HEK293 (cell line): ENCODE results near the gene PLSCR5.

ENCODE experiments used
- CTCF ChIA-PET: fragments of 350-600 bp; formaldehyde crosslinking; extraction: SDS; loops from one replicate; lab custom pipeline; 2021; ENCODE audit warnings: antibody characterized with exemption; lab: Yijun Ruan, JAX
- POLR2A ChIA-PET: fragments of 300-600 bp; formaldehyde crosslinking; extraction: SDS; loops from one replicate; lab custom pipeline; 2020; ENCODE audit warnings: antibody characterized with exemption, inconsistent platforms; lab: Yijun Ruan, JAX
- H3K27ac ChIP-seq: fragments of 200-500 bp; sonication (Bioruptor generic); 2 replicates; pipeline ENCODE4 v1.5.1; 2014; ENCODE audit warnings: low read depth, low read length, control low read depth, inconsistent platforms; ENCODE audit errors: extremely low read depth
- H3K36me3 ChIP-seq, 2 experiments: fragments of 200-500 bp in 1 of 2; sonication (Bioruptor generic) in 1 of 2; 1 replicate in 1 of 2; 2 replicates in 1 of 2; pipeline ENCODE4 v1.5.1; 2014 to 2017; ENCODE audit warnings: inconsistent platforms in 2 of 2, low read length in 2 of 2; ENCODE audit not compliant: control insufficient read depth in 2 of 2, insufficient read depth in 1 of 2
- H3K4me1 ChIP-seq: fragments of 200-500 bp; sonication (Bioruptor generic); 2 replicates; pipeline ENCODE4 v1.5.1; 2014; ENCODE audit warnings: mild to moderate bottlenecking, low read length, inconsistent platforms; ENCODE audit not compliant: control insufficient read depth, insufficient read depth
- H3K4me3 ChIP-seq: 2 replicates; pipeline ENCODE4 v1.5.1; 2011; ENCODE audit warnings: low read depth, mild to moderate bottlenecking, control low read depth, low read length, moderate library complexity
- H3K9me3 ChIP-seq: fragments of 200-500 bp; sonication (Bioruptor generic); 2 replicates; pipeline ENCODE4 v1.5.1; 2014; ENCODE audit warnings: low read depth, low read length, inconsistent platforms; ENCODE audit not compliant: control insufficient read depth, insufficient read depth
- GLI4 ChIP-seq: fragments of 450-650 bp; formaldehyde crosslinking; IDR thresholded peaks from 2 replicates; pipeline ENCODE4 v1.5.1; 2016; ENCODE audit warnings: missing biosample characterization, missing genetic modification characterization
- GLIS1 ChIP-seq: fragments of 450-650 bp; formaldehyde crosslinking; IDR thresholded peaks from 2 replicates; pipeline ENCODE4 v1.5.1; 2016; ENCODE audit warnings: missing biosample characterization, missing genetic modification characterization
- GLIS2 ChIP-seq: fragments of 450-650 bp; formaldehyde crosslinking; IDR thresholded peaks from 2 replicates; pipeline ENCODE4 v1.5.1; 2016; ENCODE audit warnings: missing biosample characterization, missing genetic modification characterization
- HOXD13 ChIP-seq: sonication (generic); formaldehyde crosslinking; IDR thresholded peaks from 2 replicates; pipeline ENCODE4 v1.8.0; 2022; ENCODE audit warnings: missing genetic modification reagents, borderline replicate concordance
- INSM2 ChIP-seq: fragments of 450-650 bp; formaldehyde crosslinking; IDR thresholded peaks from 2 replicates; pipeline ENCODE4 v1.5.1; 2016; ENCODE audit warnings: missing biosample characterization, missing genetic modification characterization
- MYNN ChIP-seq: fragments of 450-650 bp; formaldehyde crosslinking; IDR thresholded peaks from 2 replicates; pipeline ENCODE4 v1.5.1; 2016; ENCODE audit warnings: missing biosample characterization, missing genetic modification characterization, borderline replicate concordance
- PBX3 ChIP-seq: sonication (generic); formaldehyde crosslinking; IDR thresholded peaks from 2 replicates; pipeline ENCODE4 v1.8.1; 2022; ENCODE audit warnings: mild to moderate bottlenecking, moderate library complexity, missing genetic modification reagents
- ZBTB10 ChIP-seq: fragments of 450-650 bp; formaldehyde crosslinking; IDR thresholded peaks from 2 replicates; pipeline ENCODE4 v1.5.1; 2016; ENCODE audit warnings: missing biosample characterization, missing genetic modification characterization
- ZBTB8A ChIP-seq: fragments of 450-650 bp; formaldehyde crosslinking; IDR thresholded peaks from 2 replicates; pipeline ENCODE4 v1.5.1; 2016; ENCODE audit warnings: missing biosample characterization, missing genetic modification characterization
- ZIC2 ChIP-seq: fragments of 450-650 bp; formaldehyde crosslinking; IDR thresholded peaks from 2 replicates; pipeline ENCODE4 v1.5.1; 2016; ENCODE audit warnings: missing biosample characterization, missing genetic modification characterization
- ZNF138 ChIP-seq: fragments of 450-650 bp; formaldehyde crosslinking; IDR thresholded peaks from 2 replicates; pipeline ENCODE4 v1.5.1; 2016; ENCODE audit warnings: missing biosample characterization, missing genetic modification characterization, borderline replicate concordance
- ZNF140 ChIP-seq: fragments of 450-650 bp; formaldehyde crosslinking; IDR thresholded peaks from 2 replicates; pipeline ENCODE4 v1.5.1; 2016; ENCODE audit warnings: missing biosample characterization, missing genetic modification characterization
- ZNF174 ChIP-seq: fragments of 450-650 bp; formaldehyde crosslinking; IDR thresholded peaks from 2 replicates; pipeline ENCODE4 v1.5.0; 2017; ENCODE audit warnings: missing biosample characterization, mild to moderate bottlenecking, missing genetic modification characterization
- ZNF175 ChIP-seq: fragments of 450-650 bp; formaldehyde crosslinking; IDR thresholded peaks from 2 replicates; pipeline ENCODE4 v1.5.1; 2016; ENCODE audit warnings: missing biosample characterization, missing genetic modification characterization
- ZNF19 ChIP-seq: fragments of 450-650 bp; formaldehyde crosslinking; IDR thresholded peaks from 2 replicates; pipeline ENCODE4; 2016; ENCODE audit warnings: missing biosample characterization, missing genetic modification characterization, low read depth
- ZNF223 ChIP-seq: fragments of 450-650 bp; formaldehyde crosslinking; IDR thresholded peaks from 2 replicates; pipeline ENCODE4 v1.5.1; 2016; ENCODE audit warnings: missing biosample characterization, missing genetic modification characterization
- ZNF26 ChIP-seq: fragments of 450-650 bp; formaldehyde crosslinking; IDR thresholded peaks from 2 replicates; pipeline ENCODE4 v1.5.1; 2016; ENCODE audit warnings: missing biosample characterization, missing genetic modification characterization
- ZNF292 ChIP-seq: fragments of 450-650 bp; formaldehyde crosslinking; IDR thresholded peaks from 2 replicates; pipeline ENCODE4 v1.5.1; 2016; ENCODE audit warnings: low read depth, missing biosample characterization, missing genetic modification characterization, borderline replicate concordance
- ZNF501 ChIP-seq: fragments of 450-650 bp; formaldehyde crosslinking; IDR thresholded peaks from 2 replicates; pipeline ENCODE4 v1.5.1; 2016; ENCODE audit warnings: missing biosample characterization, missing genetic modification characterization
- ZNF510 ChIP-seq: fragments of 450-650 bp; formaldehyde crosslinking; IDR thresholded peaks from 2 replicates; pipeline ENCODE4 v1.5.1; 2018; ENCODE audit warnings: mild to moderate bottlenecking, missing genetic modification characterization, missing biosample characterization; ENCODE audit not compliant: insufficient replicate concordance
- ZNF544 ChIP-seq: fragments of 450-650 bp; formaldehyde crosslinking; IDR thresholded peaks from 2 replicates; pipeline ENCODE4 v1.5.0; 2017; ENCODE audit warnings: missing biosample characterization, missing genetic modification characterization
- ZNF585B ChIP-seq: fragments of 450-650 bp; formaldehyde crosslinking; IDR thresholded peaks from 2 replicates; pipeline ENCODE4 v1.5.1; 2016; ENCODE audit warnings: missing biosample characterization, missing genetic modification characterization
- ZNF701 ChIP-seq: fragments of 450-650 bp; formaldehyde crosslinking; IDR thresholded peaks from 2 replicates; pipeline ENCODE4 v1.5.1; 2016; ENCODE audit warnings: missing biosample characterization, missing genetic modification characterization
- ZSCAN4 ChIP-seq: fragments of 450-650 bp; formaldehyde crosslinking; IDR thresholded peaks from 2 replicates; pipeline ENCODE4 v1.5.1; 2017; ENCODE audit warnings: missing biosample characterization, missing genetic modification characterization

Gene PLSCR5

GRCh38 chr3:146560678-146561077, 44.5 kb downstream of the PLSCR5 start:
- TF ChIP-seq ZNF175 = no peak
- TF ChIP-seq ZNF544 (tag by site-specific recombination) = no peak
- no peak for TF ChIP-seq GLIS2 (tag by site-specific recombination)
- no peak for TF ChIP-seq ZNF223 (tag by site-specific recombination)
- no peak for TF ChIP-seq PBX3 (CRISPR knock-in tag)
- ChIA-PET CTCF (no interaction called here), POLR2A (no interaction called here)
- H3K27ac ChIP-seq = no peak overlapping the region
- no peaks in the 10 kb centered on the region for H3K4me1 ChIP-seq
- no peak overlapping the region for H3K4me3 ChIP-seq
- H3K36me3 ChIP-seq = no peaks in the 10 kb centered on the region
- H3K9me3 ChIP-seq = no peaks in the 10 kb centered on the region

GRCh38 chr3:146559388-146559787, 45.8 kb downstream of the PLSCR5 start:
- ChIA-PET CTCF (no interaction called here), POLR2A (no interaction called here)
- Histone ChIP-seq H3K27ac (no peak overlapping the region), H3K4me1 (no peaks in the 10 kb centered on the region), H3K4me3 (no peak overlapping the region), H3K36me3 (no peaks in the 10 kb centered on the region), H3K9me3 (no peaks in the 10 kb centered on the region)
- TF ChIP-seq MYNN (tag by site-specific recombination) (no peak), ZSCAN4 (tag by site-specific recombination) (no peak), ZBTB8A (tag by site-specific recombination) (no peak), ZNF501 (no peak), ZNF19 (no peak), GLIS1 (tag by site-specific recombination) (no peak), ZBTB10 (tag by site-specific recombination) (no peak), ZNF26 (no peak), ZIC2 (tag by site-specific recombination) (no peak), ZNF292 (tag by site-specific recombination) (no peak), INSM2 (no peak), ZNF585B (no peak), ZNF174 (tag by site-specific recombination) (no peak), ZNF701 (tag by site-specific recombination) (no peak), ZNF140 (no peak), GLI4 (tag by site-specific recombination) (no peak), ZNF138 (no peak), ZNF510 (no peak), HOXD13 (CRISPR knock-in tag) (no peak)
